ENCODE measurements around the gene DAPK2. TPM values are rescaled to one million over a fixed set of nuclear protein-coding genes. Genes with fewer than 3 reads are reported as not detected.

DAPK2 gene
- total and polyA plus RNA-seq, 2 donors (not counting 1 experiment from before 2014, with no cell fraction given): 14.4 to 21.4 TPM

GRCh38 chr15:63920504-63921175 is 125.6 kb downstream of the DAPK2 start:
- Histone ChIP-seq H3K4me2 (ENCODE audit: extremely low read depth, insufficient read depth, low read length) (no peak overlapping the region), H2AFZ (ENCODE audit: low read length) (no peak overlapping the region), H4K20me1 (ENCODE audit: control insufficient read depth, extremely low read depth, insufficient read depth, low read length) (no peaks in the 10 kb centered on the region), H3K4me1 (ENCODE audit: control insufficient read depth, extremely low read depth, insufficient read depth, low read length) (peaks cover 2% of the 10 kb centered on the region), H3K36me3 (ENCODE audit: control insufficient read depth, insufficient read depth, low read length) (no peaks in the 10 kb centered on the region), H3K4me3 (replicated peaks in 1 of 4; ENCODE audit: control extremely low read depth in 1 of 4, insufficient read depth in 1 of 4, low read depth in 3 of 4, low read length in 4 of 4) (no peak overlapping the region), H3K27ac (ENCODE audit: insufficient read depth, low read length) (no peak overlapping the region), H3K27me3 (ENCODE audit: control insufficient read depth, insufficient read depth, low read length) (no peaks in the 10 kb centered on the region), H3K79me2 (ENCODE audit: control insufficient read depth, insufficient read depth, low read length) (no peaks in the 10 kb centered on the region), H3K9me3 (ENCODE audit: control insufficient read depth, insufficient read depth, low read depth, low read length) (no peaks in the 10 kb centered on the region), H3K9ac (ENCODE audit: insufficient read depth, low read length) (no peak overlapping the region)
- no peak for TF ChIP-seq CTCF (conservative IDR thresholded peaks at IDR 0.05 in 1 of 2, IDR thresholded peaks at IDR 0.05 in 1 of 2; ENCODE audit: low read depth in 1 of 2, low read length in 2 of 2)
- TF ChIP-seq EZH2 (IDR thresholded peaks at IDR 0.05; ENCODE audit: low read length, missing control alignments): no peak
- DNase-seq (ENCODE audit: low read depth in 2 of 2): no peak

DNA sequence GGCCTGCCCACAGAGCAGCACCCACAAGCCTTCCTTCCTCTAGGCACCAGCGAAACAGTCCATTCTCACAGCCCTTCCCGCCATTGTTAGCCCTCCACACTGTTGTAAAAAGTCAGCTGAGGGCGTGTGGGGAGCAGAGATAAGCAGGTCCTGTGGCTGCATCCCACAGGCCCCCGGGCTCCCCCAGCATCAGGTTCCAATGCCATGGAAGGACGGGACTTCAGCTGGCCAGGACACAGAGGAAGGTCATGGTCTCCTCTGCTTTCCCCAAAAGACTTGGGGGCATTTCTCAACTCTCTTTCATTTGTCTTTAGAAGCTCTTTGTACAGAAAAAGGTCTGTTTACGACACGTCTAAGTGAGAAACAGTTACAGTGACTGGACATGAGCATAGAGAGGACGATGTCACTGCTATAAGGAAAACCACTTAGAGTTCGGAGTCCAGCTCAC is 127.4 kb downstream of the DAPK2 start:
- Histone ChIP-seq H2AFZ (ENCODE audit: low read length) (no peak overlapping the region), H3K36me3 (ENCODE audit: control insufficient read depth, insufficient read depth, low read length) (no peaks in the 10 kb centered on the region), H3K4me2 (ENCODE audit: extremely low read depth, insufficient read depth, low read length) (no peak overlapping the region), H4K20me1 (ENCODE audit: control insufficient read depth, extremely low read depth, insufficient read depth, low read length) (no peaks in the 10 kb centered on the region), H3K9me3 (ENCODE audit: control insufficient read depth, insufficient read depth, low read depth, low read length) (no peaks in the 10 kb centered on the region), H3K4me1 (ENCODE audit: control insufficient read depth, extremely low read depth, insufficient read depth, low read length) (peaks cover 4% of the 10 kb centered on the region), H3K4me3 (replicated peaks in 1 of 4; ENCODE audit: control extremely low read depth in 1 of 4, insufficient read depth in 1 of 4, low read depth in 3 of 4, low read length in 4 of 4) (no peak overlapping the region), H3K27ac (ENCODE audit: insufficient read depth, low read length) (no peak overlapping the region), H3K27me3 (ENCODE audit: control insufficient read depth, insufficient read depth, low read length) (peaks cover 2% of the 10 kb centered on the region), H3K79me2 (ENCODE audit: control insufficient read depth, insufficient read depth, low read length) (no peaks in the 10 kb centered on the region), H3K9ac (ENCODE audit: insufficient read depth, low read length) (no peak overlapping the region)
- no peak for DNase-seq (ENCODE audit: low read depth in 2 of 2)
- TF ChIP-seq EZH2 (IDR thresholded peaks at IDR 0.05; ENCODE audit: low read length, missing control alignments) (no peak), CTCF (conservative IDR thresholded peaks at IDR 0.05 in 1 of 2, IDR thresholded peaks at IDR 0.05 in 1 of 2; ENCODE audit: low read depth in 1 of 2, low read length in 2 of 2) (no peak)

- no peaks in the 10 kb centered on the region for H3K79me2 ChIP-seq (ENCODE audit: control insufficient read depth, insufficient read depth, low read length)
- H3K9ac ChIP-seq (ENCODE audit: insufficient read depth, low read length): no peak overlapping the region
- TF ChIP-seq CTCF (conservative IDR thresholded peaks at IDR 0.05 in 1 of 2, IDR thresholded peaks at IDR 0.05 in 1 of 2; ENCODE audit: low read depth in 1 of 2, low read length in 2 of 2) (no peak), EZH2 (IDR thresholded peaks at IDR 0.05; ENCODE audit: low read length, missing control alignments) (no peak)
- H3K9me3 ChIP-seq (ENCODE audit: control insufficient read depth, insufficient read depth, low read depth, low read length): no peaks in the 10 kb centered on the region
- DNase-seq (ENCODE audit: low read depth in 2 of 2): no peak
- H3K4me2 ChIP-seq (ENCODE audit: extremely low read depth, insufficient read depth, low read length): no peak overlapping the region
- no peaks in the 10 kb centered on the region for H4K20me1 ChIP-seq (ENCODE audit: control insufficient read depth, extremely low read depth, insufficient read depth, low read length)
- peaks cover 2% of the 10 kb centered on the region for H3K27me3 ChIP-seq (ENCODE audit: control insufficient read depth, insufficient read depth, low read length)
- H3K27ac ChIP-seq (ENCODE audit: insufficient read depth, low read length): no peak overlapping the region
- H3K36me3 ChIP-seq (ENCODE audit: control insufficient read depth, insufficient read depth, low read length): no peaks in the 10 kb centered on the region
- peaks cover 4% of the 10 kb centered on the region for H3K4me1 ChIP-seq (ENCODE audit: control insufficient read depth, extremely low read depth, insufficient read depth, low read length)
- H3K4me3 ChIP-seq (replicated peaks in 1 of 4; ENCODE audit: control extremely low read depth in 1 of 4, insufficient read depth in 1 of 4, low read depth in 3 of 4, low read length in 4 of 4): no peak overlapping the region
- no peak overlapping the region for H2AFZ ChIP-seq (ENCODE audit: low read length)
Measured at GRCh38 chr15:63918317-63918672, 128.0 kb downstream of the DAPK2 start.

Measured in fibroblast of lung (primary cell).